GM21528 (cell line): ENCODE results near the gene VSTM4.

Experiments used
- ATAC-seq: cut with Tn5 transposase; IDR thresholded peaks from one replicate; pipeline ENCODE4 v1.9.1; 2021; ENCODE audit warnings: mild to moderate bottlenecking, moderate library complexity; ENCODE audit not compliant: unreplicated experiment, low FRiP score

The VSTM4 gene

GRCh38 chr10:49096890-49097445 is 18.4 kb downstream of the VSTM4 start:
- ATAC-seq, result no peak

GRCh38 chr10:49094646-49095045 is 20.7 kb downstream of the VSTM4 start:
- ATAC-seq, result no peak

DNA sequence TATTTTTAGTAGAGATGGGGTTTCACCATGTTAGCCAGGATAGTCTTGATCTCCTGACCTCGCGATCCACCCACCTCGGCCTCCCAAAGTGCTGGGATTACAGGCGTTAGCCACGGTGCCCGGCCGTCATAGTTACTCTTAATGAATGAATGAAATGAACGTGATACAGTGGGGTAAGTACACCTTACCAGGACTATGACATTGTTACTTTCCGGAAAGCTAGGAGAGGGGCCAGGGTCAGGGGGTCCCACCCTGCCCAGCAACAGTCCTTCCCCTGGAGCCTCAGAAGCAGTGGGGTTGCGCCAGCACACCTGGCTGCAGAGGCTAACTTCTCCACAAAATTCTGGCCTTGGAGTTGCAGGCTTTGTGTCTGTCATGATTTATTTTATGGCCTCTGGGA is 21.4 kb downstream of the VSTM4 start:
- ATAC-seq, result no peak

GRCh38 chr10:49092477-49092876 is 22.8 kb downstream of the VSTM4 start:
- no peak for ATAC-seq

- ATAC-seq, result no peak
These were observed 23.7 kb downstream of the VSTM4 start for GRCh38 chr10:49091450-49092210.

- ATAC-seq, result no peak
These were observed 24.5 kb downstream of the VSTM4 start for GRCh38 chr10:49090696-49091380.

DNA sequence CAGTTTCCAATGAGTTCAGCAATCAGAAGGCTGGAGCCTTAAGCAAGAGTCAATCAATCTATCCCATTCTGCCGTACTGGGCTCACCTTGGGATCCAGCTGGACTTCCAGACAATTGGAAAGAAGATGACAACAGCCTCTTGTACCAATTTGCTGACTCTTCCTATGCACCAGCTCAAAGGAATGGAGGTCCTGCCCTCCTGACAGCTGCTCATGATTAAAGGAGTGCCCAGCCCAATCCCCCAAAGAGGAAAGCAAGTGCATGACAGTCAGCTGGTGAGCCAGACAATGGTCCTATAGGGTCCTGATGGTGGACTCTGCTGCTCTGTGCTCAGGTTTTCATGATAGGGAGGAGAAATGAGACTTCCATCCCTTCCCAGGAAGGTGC is 25.1 kb downstream of the VSTM4 start:
- ATAC-seq, result no peak

DNA sequence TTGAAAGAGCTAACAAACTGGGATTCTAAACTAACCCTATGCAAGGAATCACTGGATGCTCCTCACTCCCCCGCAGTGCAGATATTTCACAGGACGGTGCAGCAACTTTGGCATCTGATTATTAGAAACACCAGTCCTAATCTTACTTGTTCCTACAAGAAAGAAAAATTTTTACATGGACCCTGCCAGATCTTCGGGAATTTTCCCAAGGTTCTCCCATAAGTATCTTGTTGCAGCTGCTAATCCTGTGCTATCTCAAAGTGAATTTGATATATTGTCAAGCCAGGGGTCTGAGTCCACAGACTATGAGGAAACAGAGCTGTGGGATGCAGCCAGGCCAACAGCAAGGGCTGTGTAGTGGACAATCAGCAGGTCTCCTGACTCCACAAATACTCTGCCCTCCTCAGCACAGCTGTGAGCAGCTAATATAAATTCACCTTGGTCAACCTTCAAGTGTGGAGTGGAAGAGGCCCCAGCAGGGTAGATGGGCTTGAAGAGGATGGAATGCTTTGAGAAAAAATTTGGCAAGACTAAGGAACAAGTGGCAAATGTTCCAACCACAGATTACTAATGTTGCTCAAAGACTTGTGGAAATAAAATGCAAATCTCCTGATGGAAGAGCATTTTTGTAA is 25.6 kb downstream of the VSTM4 start:
- no peak for ATAC-seq

GRCh38 chr10:49089152-49089551 is 26.2 kb downstream of the VSTM4 start:
- no peak for ATAC-seq

DNA sequence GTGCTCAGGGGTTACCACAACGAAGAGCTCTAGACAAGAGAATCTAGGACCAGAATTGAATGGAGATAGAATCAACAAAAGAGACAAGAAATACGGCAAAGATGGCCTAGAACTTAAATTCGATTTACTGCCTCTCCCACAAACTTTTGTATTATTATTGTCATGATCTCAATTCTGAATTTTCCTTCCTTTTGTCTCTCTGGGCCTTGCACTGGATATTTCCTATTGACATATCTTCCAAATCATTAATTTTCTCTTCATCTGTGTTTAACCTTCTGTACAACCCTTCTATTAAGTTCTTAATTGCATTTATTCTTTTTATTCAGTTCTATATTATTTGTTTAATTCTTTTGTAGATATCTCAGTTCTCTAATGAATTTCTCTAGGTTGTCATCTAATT is 28.4 kb downstream of the VSTM4 start:
- no peak for ATAC-seq

- no peak for ATAC-seq
These were observed 32.1 kb downstream of the VSTM4 start for GRCh38 chr10:49083261-49083660.

DNA sequence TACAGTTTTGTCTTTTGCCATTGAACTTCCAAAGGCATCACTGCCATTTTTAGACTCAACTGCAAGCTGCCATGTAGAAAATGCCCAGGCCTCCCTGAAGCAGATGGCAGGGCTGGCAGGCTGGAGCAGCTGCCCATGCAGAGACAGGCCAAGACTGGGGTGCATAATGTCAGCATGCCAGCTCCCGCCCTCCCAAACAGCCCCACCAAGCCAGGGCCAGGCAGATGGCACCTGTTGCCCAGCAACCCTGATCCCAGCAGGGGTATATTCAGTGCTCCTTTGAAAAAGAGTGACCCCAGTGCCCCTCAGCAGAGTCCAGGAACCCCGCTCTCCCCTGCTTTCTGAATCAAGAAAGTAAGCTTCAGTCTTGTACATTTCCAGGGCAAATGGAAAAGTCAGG is 32.6 kb downstream of the VSTM4 start:
- ATAC-seq, result no peak

DNA sequence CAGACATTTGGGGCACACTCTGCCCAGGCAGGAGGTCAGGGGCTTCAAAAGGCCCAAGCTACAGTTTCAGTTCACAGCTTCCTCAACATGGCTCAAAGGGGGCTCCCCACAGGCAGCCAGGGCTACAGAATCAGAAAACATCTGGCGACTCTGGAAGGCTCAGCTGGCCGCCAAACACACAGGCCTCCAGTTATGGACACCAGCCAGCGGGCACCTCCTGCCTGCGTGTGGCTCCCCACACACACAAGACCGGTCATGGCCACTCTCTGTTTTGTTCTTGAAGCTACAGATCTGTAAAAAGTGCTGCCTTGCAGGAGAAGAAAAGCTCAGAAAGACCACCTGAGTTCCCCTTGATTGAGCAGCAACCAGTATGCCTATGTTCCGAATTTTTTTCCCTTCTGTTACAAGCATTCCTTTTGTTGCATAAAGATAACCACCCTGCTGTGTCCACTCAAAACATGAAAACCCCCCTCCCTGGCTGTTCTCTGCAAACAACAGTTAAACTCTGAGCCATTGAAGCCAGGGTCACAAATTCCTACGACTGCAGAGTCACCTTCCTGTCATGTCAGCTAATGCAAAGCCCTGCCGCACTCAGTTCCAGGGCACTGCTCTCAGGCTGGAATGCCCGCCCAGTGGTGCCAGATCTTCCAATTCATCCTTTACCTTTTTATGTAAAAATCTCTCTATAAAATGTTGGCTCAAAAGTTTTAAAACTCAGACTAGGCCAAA is 33.6 kb downstream of the VSTM4 start:
- no peak for ATAC-seq

GRCh38 chr10:49080965-49081364 is 34.4 kb downstream of the VSTM4 start:
- no peak for ATAC-seq

GRCh38 chr10:49080071-49080470 is 35.3 kb downstream of the VSTM4 start:
- ATAC-seq, result no peak

- no peak for ATAC-seq
These were observed 35.8 kb downstream of the VSTM4 start for GRCh38 chr10:49079499-49079898.

DNA sequence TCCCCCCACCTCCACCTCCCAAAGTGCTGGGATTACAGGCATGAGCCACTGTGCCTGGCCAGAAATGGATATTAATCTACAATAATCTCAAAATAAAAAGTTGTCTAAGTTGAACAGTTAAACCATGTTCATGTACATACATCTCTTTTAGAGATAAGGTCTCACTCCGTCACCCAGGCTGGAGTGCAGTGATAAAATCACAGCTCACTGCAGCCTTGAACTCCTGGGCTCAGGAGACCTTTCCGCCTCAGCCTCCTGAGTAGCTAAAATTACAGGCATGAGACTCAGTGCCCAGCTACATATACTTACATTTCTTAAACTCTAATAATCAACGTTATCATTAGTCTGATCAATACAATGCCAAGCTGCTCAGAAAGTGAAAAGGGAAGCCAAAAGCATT is 36.2 kb downstream of the VSTM4 start:
- ATAC-seq, result no peak

GRCh38 chr10:49078433-49078832 is 36.9 kb downstream of the VSTM4 start:
- ATAC-seq, result no peak

- ATAC-seq, result no peak
These were observed 38.4 kb downstream of the VSTM4 start for GRCh38 chr10:49076741-49077521.

DNA sequence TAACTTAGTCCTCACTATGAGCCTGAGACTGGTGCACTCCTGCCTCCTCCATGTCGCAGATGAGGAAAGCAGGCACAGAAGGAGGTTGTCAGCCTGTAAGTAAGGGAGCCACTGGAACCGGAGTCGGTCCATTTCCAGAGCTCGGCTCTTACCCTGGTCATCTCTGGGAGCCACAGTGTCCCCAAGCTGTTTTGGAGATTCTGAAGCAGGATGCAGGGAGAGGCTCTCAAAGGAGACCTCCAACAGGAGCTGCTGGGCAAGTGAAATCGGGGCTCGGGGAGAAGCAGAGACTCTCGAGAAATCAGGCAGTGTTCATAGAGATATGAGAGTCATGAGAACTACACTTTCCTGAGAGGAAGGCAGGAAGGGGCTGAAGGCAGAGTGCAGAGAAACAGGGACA is 39.0 kb downstream of the VSTM4 start:
- ATAC-seq, result no peak
